HepG2 (cell line): ENCODE data around the gene NDUFB5. TPM values are rescaled to one million over a fixed set of nuclear protein-coding genes. Genes with fewer than 3 reads are reported as not detected.

ENCODE experiments used
- GABPB1 ChIP-seq: IDR thresholded peaks from 2 replicates; pipeline ENCODE4 v1.6.1; 2016; ENCODE audit warnings: mild to moderate bottlenecking, missing genetic modification reagents, moderate library complexity, missing compliant biosample characterization
- ISL2 ChIP-seq: sonication (generic); formaldehyde crosslinking; IDR thresholded peaks from 2 replicates; pipeline ENCODE4 v1.5.0; 2020; ENCODE audit warnings: missing genetic modification reagents
- MAFF ChIP-seq: IDR thresholded peaks from 2 replicates; pipeline ENCODE4 v1.6.1; 2011; ENCODE audit warnings: low read depth, low read length, improper control_type of control experiment
- ZNF121 ChIP-seq: sonication (generic); formaldehyde crosslinking; IDR thresholded peaks from 2 replicates; pipeline ENCODE4 v1.5.0; 2020; ENCODE audit warnings: mild to moderate bottlenecking, missing genetic modification reagents
- ZNF20 ChIP-seq: sonication (generic); formaldehyde crosslinking; IDR thresholded peaks from 2 replicates; pipeline ENCODE4 v1.4.0; 2020; ENCODE audit warnings: mild to moderate bottlenecking, moderate library complexity, missing genetic modification reagents
- ZNF772 ChIP-seq: sonication (generic); formaldehyde crosslinking; IDR thresholded peaks from 2 replicates; pipeline ENCODE4 v1.5.0; 2020; ENCODE audit warnings: mild to moderate bottlenecking, missing genetic modification reagents
- polyA plus RNA-seq, 8 experiments: library from polyadenylated mRNA; depleted of rRNA in 3 of 8; stranded (reverse) in 7 of 8; unstranded in 1 of 8; fragments of >200 nt; fragmentation: Illumina TruSeq in 4 of 8; extraction: Trizol in 4 of 8; gene quantifications; 2 replicates each; pipeline versions ENCODE4 v1.2.1 to v1.2.3, GENCODE V29; 2011 to 2016; ENCODE audit warnings: low read depth in 4 of 8, missing spikeins in 1 of 8, mixed read lengths in 1 of 8; ENCODE audit not compliant: insufficient read depth in 1 of 8
- total RNA-seq, 5 experiments: library from RNA; depleted of rRNA; stranded (reverse); fragments of >200 nt; fragmentation: Illumina TruSeq; extraction: Trizol; gene quantifications; 2 replicates each; pipeline ENCODE4 v1.2.3, GENCODE V29; 2016; ENCODE audit warnings: low read depth in 1 of 5
- TF ChIP-seq, protein P1 (sequence below): IDR thresholded peaks from 2 replicates; pipeline ENCODE4 v1.6.1; 2016; ENCODE audit warnings: low read depth
- TF ChIP-seq, protein P2 (sequence below): IDR thresholded peaks from 2 replicates; pipeline ENCODE4 v1.6.1; 2016
- TF ChIP-seq, protein P3 (sequence below): sonication (generic); formaldehyde crosslinking; IDR thresholded peaks from 2 replicates; pipeline ENCODE4 v1.5.0; 2020; ENCODE audit warnings: missing genetic modification reagents, mild to moderate bottlenecking, borderline replicate concordance
- TF ChIP-seq, protein P4 (sequence below): sonication (generic); formaldehyde crosslinking; IDR thresholded peaks from 2 replicates; pipeline ENCODE4 v1.4.0; 2020; ENCODE audit warnings: missing genetic modification reagents; ENCODE audit errors: not compliant biosample characterization
- TF ChIP-seq, protein P5 (sequence below): sonication (generic); formaldehyde crosslinking; IDR thresholded peaks from 2 replicates; pipeline ENCODE4 v1.4.0; 2020; ENCODE audit warnings: missing genetic modification reagents
- TF ChIP-seq, protein P6 (sequence below): sonication (generic); formaldehyde crosslinking; IDR thresholded peaks from 2 replicates; pipeline ENCODE4 v1.5.0; 2020; ENCODE audit warnings: mild to moderate bottlenecking, missing genetic modification reagents

The NDUFB5 gene
- total and polyA plus RNA-seq, 2 of the 13 experiments (the other 11 are each of a cell fraction or from before 2014, with no cell fraction given): 43.3 to 120 TPM

DNA sequence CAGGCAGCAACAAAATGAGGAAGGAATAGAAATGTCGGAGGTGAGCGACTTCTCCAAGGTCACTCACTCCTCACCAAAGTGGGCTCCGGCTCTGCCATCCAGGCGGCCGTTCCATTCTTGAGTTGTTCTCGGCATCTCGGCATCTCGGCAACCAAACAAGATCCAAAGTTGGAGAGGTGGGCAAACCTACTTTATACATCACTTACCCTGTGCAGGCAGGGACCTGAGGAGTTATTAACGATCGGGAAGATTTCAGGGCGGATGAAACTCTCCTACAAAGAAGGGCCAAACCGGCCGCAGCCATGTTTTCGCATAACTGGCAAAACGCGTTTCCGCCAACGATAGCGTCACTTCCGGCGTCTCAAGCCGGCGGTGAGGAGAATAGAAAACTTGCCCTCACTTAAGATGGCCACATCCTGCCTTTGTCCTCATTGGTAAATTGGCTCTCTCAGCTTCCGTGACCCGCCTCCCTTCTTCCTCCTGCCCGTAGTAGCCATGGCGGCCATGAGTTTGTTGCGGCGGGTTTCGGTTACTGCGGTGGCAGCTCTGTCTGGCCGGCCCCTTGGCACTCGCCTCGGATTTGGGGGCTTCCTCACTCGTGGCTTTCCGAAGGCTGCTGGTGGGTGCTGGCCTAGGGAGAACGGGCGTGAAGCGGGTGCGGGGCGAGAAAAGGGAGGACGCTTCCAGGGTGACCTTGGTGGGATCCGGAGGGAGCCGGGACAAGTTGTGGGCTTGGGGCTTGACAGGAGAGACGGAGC lies at the start of gene NDUFB5, which contains the start of gene MRPL47 (continued):
- TF ChIP-seq ZNF121 (no peak), ISL2 (peak; percentile 24; the same call in 1 of the 2 replicates), GABPB1 (CRISPR knock-in tag) (peak; percentile 98), ZNF772 (CRISPR knock-in tag) (peak; percentile 81), ZNF20 (no peak), MAFF (peak; percentile 44; the same call in 1 of the 2 replicates)
- TF ChIP-seq, protein P1, sequence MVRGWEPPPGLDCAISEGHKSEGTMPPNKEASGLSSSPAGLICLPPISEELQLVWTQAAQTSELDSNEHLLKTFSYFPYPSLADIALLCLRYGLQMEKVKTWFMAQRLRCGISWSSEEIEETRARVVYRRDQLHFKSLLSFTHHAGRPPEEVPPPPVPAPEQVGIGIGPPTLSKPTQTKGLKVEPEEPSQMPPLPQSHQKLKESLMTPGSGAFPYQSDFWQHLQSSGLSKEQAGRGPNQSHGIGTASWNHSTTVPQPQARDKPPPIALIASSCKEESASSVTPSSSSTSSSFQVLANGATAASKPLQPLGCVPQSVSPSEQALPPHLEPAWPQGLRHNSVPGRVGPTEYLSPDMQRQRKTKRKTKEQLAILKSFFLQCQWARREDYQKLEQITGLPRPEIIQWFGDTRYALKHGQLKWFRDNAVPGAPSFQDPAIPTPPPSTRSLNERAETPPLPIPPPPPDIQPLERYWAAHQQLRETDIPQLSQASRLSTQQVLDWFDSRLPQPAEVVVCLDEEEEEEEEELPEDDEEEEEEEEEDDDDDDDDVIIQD (CRISPR knock-in tag): 0 out of 2 replicates have a peak, but pooled peaks have one; percentile 24
- TF ChIP-seq, protein P2, sequence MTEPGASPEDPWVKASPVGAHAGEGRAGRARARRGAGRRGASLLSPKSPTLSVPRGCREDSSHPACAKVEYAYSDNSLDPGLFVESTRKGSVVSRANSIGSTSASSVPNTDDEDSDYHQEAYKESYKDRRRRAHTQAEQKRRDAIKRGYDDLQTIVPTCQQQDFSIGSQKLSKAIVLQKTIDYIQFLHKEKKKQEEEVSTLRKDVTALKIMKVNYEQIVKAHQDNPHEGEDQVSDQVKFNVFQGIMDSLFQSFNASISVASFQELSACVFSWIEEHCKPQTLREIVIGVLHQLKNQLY (CRISPR knock-in tag): no peak
- TF ChIP-seq, protein P3, sequence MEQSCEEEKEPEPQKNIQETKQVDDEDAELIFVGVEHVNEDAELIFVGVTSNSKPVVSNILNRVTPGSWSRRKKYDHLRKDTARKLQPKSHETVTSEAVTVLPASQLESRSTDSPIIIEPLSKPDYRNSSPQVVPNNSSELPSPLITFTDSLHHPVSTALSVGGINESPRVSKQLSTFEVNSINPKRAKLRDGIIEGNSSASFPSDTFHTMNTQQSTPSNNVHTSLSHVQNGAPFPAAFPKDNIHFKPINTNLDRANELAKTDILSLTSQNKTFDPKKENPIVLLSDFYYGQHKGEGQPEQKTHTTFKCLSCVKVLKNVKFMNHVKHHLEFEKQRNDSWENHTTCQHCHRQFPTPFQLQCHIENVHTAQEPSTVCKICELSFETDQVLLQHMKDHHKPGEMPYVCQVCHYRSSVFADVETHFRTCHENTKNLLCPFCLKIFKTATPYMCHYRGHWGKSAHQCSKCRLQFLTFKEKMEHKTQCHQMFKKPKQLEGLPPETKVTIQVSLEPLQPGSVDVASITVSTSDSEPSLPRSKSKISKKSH (CRISPR knock-in tag): 0 out of 2 replicates have a peak, but pooled peaks have one; percentile 51
- TF ChIP-seq, protein P4, sequence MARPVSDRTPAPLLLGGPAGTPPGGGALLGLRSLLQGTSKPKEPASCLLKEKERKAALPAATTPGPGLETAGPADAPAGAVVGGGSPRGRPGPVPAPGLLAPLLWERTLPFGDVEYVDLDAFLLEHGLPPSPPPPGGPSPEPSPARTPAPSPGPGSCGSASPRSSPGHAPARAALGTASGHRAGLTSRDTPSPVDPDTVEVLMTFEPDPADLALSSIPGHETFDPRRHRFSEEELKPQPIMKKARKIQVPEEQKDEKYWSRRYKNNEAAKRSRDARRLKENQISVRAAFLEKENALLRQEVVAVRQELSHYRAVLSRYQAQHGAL: no peak
- TF ChIP-seq, protein P5, sequence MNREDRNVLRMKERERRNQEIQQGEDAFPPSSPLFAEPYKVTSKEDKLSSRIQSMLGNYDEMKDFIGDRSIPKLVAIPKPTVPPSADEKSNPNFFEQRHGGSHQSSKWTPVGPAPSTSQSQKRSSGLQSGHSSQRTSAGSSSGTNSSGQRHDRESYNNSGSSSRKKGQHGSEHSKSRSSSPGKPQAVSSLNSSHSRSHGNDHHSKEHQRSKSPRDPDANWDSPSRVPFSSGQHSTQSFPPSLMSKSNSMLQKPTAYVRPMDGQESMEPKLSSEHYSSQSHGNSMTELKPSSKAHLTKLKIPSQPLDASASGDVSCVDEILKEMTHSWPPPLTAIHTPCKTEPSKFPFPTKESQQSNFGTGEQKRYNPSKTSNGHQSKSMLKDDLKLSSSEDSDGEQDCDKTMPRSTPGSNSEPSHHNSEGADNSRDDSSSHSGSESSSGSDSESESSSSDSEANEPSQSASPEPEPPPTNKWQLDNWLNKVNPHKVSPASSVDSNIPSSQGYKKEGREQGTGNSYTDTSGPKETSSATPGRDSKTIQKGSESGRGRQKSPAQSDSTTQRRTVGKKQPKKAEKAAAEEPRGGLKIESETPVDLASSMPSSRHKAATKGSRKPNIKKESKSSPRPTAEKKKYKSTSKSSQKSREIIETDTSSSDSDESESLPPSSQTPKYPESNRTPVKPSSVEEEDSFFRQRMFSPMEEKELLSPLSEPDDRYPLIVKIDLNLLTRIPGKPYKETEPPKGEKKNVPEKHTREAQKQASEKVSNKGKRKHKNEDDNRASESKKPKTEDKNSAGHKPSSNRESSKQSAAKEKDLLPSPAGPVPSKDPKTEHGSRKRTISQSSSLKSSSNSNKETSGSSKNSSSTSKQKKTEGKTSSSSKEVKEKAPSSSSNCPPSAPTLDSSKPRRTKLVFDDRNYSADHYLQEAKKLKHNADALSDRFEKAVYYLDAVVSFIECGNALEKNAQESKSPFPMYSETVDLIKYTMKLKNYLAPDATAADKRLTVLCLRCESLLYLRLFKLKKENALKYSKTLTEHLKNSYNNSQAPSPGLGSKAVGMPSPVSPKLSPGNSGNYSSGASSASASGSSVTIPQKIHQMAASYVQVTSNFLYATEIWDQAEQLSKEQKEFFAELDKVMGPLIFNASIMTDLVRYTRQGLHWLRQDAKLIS (CRISPR knock-in tag): no peak
- TF ChIP-seq, protein P6, sequence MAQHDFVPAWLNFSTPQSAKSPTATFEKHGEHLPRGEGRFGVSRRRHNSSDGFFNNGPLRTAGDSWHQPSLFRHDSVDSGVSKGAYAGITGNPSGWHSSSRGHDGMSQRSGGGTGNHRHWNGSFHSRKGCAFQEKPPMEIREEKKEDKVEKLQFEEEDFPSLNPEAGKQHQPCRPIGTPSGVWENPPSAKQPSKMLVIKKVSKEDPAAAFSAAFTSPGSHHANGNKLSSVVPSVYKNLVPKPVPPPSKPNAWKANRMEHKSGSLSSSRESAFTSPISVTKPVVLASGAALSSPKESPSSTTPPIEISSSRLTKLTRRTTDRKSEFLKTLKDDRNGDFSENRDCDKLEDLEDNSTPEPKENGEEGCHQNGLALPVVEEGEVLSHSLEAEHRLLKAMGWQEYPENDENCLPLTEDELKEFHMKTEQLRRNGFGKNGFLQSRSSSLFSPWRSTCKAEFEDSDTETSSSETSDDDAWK (CRISPR knock-in tag): no peak
